ENCODE results near the gene LTBP2. TPM values are rescaled to one million over a fixed set of nuclear protein-coding genes. Genes with fewer than 3 reads are reported as not detected.

The LTBP2 gene
- polyA plus RNA-seq, 1 donor from 2014 or later = 0.33 TPM

DNA sequence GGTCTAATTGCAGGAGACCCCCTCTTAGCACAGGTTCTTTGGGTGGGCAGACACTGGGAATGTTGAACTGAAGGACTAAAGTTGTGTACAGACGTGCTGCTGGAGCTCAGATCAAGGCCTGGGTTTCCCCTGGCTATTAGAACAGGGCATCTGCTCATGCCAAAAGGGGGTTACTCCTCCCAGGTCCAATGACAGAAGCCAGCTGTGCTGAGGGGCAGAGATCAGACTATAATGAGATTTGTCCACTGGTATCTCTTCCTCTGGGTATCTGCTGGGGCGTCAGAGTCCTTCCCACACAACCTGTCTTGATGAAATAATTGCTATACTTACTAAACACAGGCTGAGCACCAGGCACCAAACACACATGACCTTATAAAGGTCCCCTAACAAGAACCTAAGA is 42.6 kb downstream of the LTBP2 start:
- TF ChIP-seq, protein P1, sequence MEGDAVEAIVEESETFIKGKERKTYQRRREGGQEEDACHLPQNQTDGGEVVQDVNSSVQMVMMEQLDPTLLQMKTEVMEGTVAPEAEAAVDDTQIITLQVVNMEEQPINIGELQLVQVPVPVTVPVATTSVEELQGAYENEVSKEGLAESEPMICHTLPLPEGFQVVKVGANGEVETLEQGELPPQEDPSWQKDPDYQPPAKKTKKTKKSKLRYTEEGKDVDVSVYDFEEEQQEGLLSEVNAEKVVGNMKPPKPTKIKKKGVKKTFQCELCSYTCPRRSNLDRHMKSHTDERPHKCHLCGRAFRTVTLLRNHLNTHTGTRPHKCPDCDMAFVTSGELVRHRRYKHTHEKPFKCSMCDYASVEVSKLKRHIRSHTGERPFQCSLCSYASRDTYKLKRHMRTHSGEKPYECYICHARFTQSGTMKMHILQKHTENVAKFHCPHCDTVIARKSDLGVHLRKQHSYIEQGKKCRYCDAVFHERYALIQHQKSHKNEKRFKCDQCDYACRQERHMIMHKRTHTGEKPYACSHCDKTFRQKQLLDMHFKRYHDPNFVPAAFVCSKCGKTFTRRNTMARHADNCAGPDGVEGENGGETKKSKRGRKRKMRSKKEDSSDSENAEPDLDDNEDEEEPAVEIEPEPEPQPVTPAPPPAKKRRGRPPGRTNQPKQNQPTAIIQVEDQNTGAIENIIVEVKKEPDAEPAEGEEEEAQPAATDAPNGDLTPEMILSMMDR (IDR thresholded peaks at IDR 0.05; ENCODE audit: poor library complexity, severe bottlenecking) = no peak
- TF ChIP-seq EZH2 (IDR thresholded peaks at IDR 0.05; ENCODE audit: borderline replicate concordance, insufficient read depth, low read length, poor library complexity, severe bottlenecking) = no peak
- Histone ChIP-seq H3K9me2 (ENCODE audit: insufficient read depth, low read length) (no peaks in the 10 kb centered on the region), H2AFZ (ENCODE audit: low read depth, low read length) (no peak overlapping the region), H3K36me3 (ENCODE audit: insufficient read depth, low read length) (no peaks in the 10 kb centered on the region), H3K27ac (ENCODE audit: low read length) (no peak overlapping the region), H3K27me3 (ENCODE audit: insufficient read depth, low read depth, low read length) (no peaks in the 10 kb centered on the region), H3K4me2 (ENCODE audit: low read length) (no peak overlapping the region), H4K20me1 (ENCODE audit: insufficient read depth) (no peaks in the 10 kb centered on the region), H3K9me3 (ENCODE audit: low read length) (no peaks in the 10 kb centered on the region), H3F3A (ENCODE audit: insufficient read depth, low read length, poor library complexity, severe bottlenecking) (no peaks in the 10 kb centered on the region), H3K79me2 (replicated peaks; ENCODE audit: insufficient read depth, low read length) (no peaks in the 10 kb centered on the region), H3K4me3 (ENCODE audit: low read length) (no peak overlapping the region), H3K9ac (ENCODE audit: low read length) (no peak overlapping the region)

DNA sequence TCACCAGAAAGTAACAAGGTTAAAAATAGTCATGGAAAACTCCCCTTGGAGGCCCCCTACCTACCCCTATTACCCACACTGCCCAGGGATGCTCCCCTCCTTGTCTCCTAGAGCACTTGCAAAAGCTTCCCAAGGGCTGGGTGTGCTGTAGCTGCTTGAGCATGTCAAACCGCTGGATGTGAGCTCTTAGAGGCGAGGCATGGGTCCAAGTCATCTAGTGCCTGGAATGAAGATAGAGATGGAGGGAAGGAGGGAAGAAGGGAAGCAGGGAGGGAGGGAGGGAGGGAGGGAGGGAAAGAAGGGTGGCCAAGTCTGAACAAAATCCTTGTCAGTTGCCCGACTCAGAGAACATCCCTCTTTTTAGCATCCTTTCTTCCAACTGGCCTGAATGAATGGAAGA is 43.1 kb downstream of the LTBP2 start:
- Histone ChIP-seq H3K27me3 (ENCODE audit: insufficient read depth, low read depth, low read length) (no peaks in the 10 kb centered on the region), H3K4me2 (ENCODE audit: low read length) (no peak overlapping the region), H3F3A (ENCODE audit: insufficient read depth, low read length, poor library complexity, severe bottlenecking) (no peaks in the 10 kb centered on the region), H3K9ac (ENCODE audit: low read length) (no peak overlapping the region), H2AFZ (ENCODE audit: low read depth, low read length) (no peak overlapping the region), H4K20me1 (ENCODE audit: insufficient read depth) (no peaks in the 10 kb centered on the region), H3K9me3 (ENCODE audit: low read length) (no peaks in the 10 kb centered on the region), H3K9me2 (ENCODE audit: insufficient read depth, low read length) (no peaks in the 10 kb centered on the region), H3K79me2 (replicated peaks; ENCODE audit: insufficient read depth, low read length) (no peaks in the 10 kb centered on the region), H3K4me3 (ENCODE audit: low read length) (no peak overlapping the region), H3K36me3 (ENCODE audit: insufficient read depth, low read length) (no peaks in the 10 kb centered on the region), H3K27ac (ENCODE audit: low read length) (no peak overlapping the region)
- no peak for TF ChIP-seq RAD21 (conservative IDR thresholded peaks at IDR 0.05)
- TF ChIP-seq, protein P1 (IDR thresholded peaks at IDR 0.05; ENCODE audit: poor library complexity, severe bottlenecking) = no peak
- TF ChIP-seq EP300 (conservative IDR thresholded peaks at IDR 0.05; ENCODE audit: poor library complexity, severe bottlenecking) = no peak
- no peak for TF ChIP-seq SMC3 (conservative IDR thresholded peaks at IDR 0.05; ENCODE audit: poor library complexity)
- no peak for TF ChIP-seq TAF1 (IDR thresholded peaks at IDR 0.05; ENCODE audit: low read depth)

DNA sequence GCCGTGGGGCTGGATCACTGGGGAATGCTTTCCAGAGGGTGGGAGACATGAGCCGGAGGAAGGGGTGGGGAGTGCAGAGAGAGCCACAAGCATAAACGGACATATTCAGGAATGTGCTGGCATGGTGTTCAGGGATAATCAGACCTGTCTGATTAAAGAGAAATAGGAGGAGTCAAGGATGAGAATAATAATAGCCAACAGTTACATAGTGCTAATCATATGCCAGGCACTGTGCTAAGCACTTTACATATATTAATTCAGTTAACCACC is 43.7 kb downstream of the LTBP2 start:
- H3K4me2 ChIP-seq (ENCODE audit: low read length) = no peak overlapping the region
- no peak overlapping the region for H3K4me3 ChIP-seq (ENCODE audit: low read length)
- no peak overlapping the region for H3K27ac ChIP-seq (ENCODE audit: low read length)
- no peaks in the 10 kb centered on the region for H3F3A ChIP-seq (ENCODE audit: insufficient read depth, low read length, poor library complexity, severe bottlenecking)
- H3K79me2 ChIP-seq (replicated peaks; ENCODE audit: insufficient read depth, low read length) = no peaks in the 10 kb centered on the region
- H2AFZ ChIP-seq (ENCODE audit: low read depth, low read length) = no peak overlapping the region
- H3K9me3 ChIP-seq (ENCODE audit: low read length) = no peaks in the 10 kb centered on the region
- H3K36me3 ChIP-seq (ENCODE audit: insufficient read depth, low read length) = no peaks in the 10 kb centered on the region
- no peaks in the 10 kb centered on the region for H4K20me1 ChIP-seq (ENCODE audit: insufficient read depth)
- no peak overlapping the region for H3K9ac ChIP-seq (ENCODE audit: low read length)
- no peaks in the 10 kb centered on the region for H3K27me3 ChIP-seq (ENCODE audit: insufficient read depth, low read depth, low read length)
- TF ChIP-seq EZH2 (IDR thresholded peaks at IDR 0.05; ENCODE audit: borderline replicate concordance, insufficient read depth, low read length, poor library complexity, severe bottlenecking) (no peak), SMC3 (conservative IDR thresholded peaks at IDR 0.05; ENCODE audit: poor library complexity) (no peak), EP300 (conservative IDR thresholded peaks at IDR 0.05; ENCODE audit: poor library complexity, severe bottlenecking) (no peak), TAF1 (IDR thresholded peaks at IDR 0.05; ENCODE audit: low read depth) (no peak), RAD21 (conservative IDR thresholded peaks at IDR 0.05) (no peak), MXI1 (conservative IDR thresholded peaks at IDR 0.05; ENCODE audit: poor library complexity, severe bottlenecking) (no peak), POLR2AphosphoS5 (IDR thresholded peaks at IDR 0.05) (no peak)
- TF ChIP-seq, protein P1 (IDR thresholded peaks at IDR 0.05; ENCODE audit: poor library complexity, severe bottlenecking) = no peak
- TF ChIP-seq, protein P2, sequence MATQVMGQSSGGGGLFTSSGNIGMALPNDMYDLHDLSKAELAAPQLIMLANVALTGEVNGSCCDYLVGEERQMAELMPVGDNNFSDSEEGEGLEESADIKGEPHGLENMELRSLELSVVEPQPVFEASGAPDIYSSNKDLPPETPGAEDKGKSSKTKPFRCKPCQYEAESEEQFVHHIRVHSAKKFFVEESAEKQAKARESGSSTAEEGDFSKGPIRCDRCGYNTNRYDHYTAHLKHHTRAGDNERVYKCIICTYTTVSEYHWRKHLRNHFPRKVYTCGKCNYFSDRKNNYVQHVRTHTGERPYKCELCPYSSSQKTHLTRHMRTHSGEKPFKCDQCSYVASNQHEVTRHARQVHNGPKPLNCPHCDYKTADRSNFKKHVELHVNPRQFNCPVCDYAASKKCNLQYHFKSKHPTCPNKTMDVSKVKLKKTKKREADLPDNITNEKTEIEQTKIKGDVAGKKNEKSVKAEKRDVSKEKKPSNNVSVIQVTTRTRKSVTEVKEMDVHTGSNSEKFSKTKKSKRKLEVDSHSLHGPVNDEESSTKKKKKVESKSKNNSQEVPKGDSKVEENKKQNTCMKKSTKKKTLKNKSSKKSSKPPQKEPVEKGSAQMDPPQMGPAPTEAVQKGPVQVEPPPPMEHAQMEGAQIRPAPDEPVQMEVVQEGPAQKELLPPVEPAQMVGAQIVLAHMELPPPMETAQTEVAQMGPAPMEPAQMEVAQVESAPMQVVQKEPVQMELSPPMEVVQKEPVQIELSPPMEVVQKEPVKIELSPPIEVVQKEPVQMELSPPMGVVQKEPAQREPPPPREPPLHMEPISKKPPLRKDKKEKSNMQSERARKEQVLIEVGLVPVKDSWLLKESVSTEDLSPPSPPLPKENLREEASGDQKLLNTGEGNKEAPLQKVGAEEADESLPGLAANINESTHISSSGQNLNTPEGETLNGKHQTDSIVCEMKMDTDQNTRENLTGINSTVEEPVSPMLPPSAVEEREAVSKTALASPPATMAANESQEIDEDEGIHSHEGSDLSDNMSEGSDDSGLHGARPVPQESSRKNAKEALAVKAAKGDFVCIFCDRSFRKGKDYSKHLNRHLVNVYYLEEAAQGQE (IDR thresholded peaks at IDR 0.05; ENCODE audit: borderline replicate concordance) = no peak
- no peaks in the 10 kb centered on the region for H3K9me2 ChIP-seq (ENCODE audit: insufficient read depth, low read length)

All from neural cell (in vitro differentiated cells).